T-cell (primary cell): ENCODE results near the gene GPT2. TPM values are rescaled to one million over a fixed set of nuclear protein-coding genes. Genes with fewer than 3 reads are reported as not detected.

ENCODE experiments used
- ATAC-seq, 4 experiments: fragments of 200-7000 bp in 3 of 4; fragments of 150-1000 bp in 1 of 4; cut with Tn5 transposase; replicated peaks in 1 of 4; 1 replicate in 3 of 4; 2 replicates in 1 of 4; pipeline ENCODE4 v1.10.0; 2021; ENCODE audit warnings: moderate library complexity in 3 of 4, mild to moderate bottlenecking in 2 of 4, moderate number of reproducible peaks in 1 of 4
- CTCF ChIA-PET, 2 donors: fragments of 300-600 bp; sonication (Branson Sonifier 250); formaldehyde crosslinking; loops; one replicate each; lab custom pipeline; 2022; ENCODE audit warnings: antibody characterized with exemption in 2 of 2; lab: Charles Lee
- POLR2A ChIA-PET, 2 donors: fragments of 300-600 bp; sonication (Branson Sonifier 250); formaldehyde crosslinking; loops; one replicate each; lab custom pipeline; 2022; ENCODE audit warnings: antibody characterized with exemption in 2 of 2; lab: Charles Lee
- DNase-seq, 35 experiments: peaks; one replicate each; pipeline versions ENCODE4 v3.0.0 to v3.0.0-alpha.2; 2013 to 2023
- H3K27ac ChIP-seq: one replicate; pipeline ENCODE4 v1.5.1; 2013; ENCODE audit warnings: low read length
- H3K27me3 ChIP-seq, 2 experiments: replicated peaks in 1 of 2; 1 replicate in 1 of 2; 2 replicates in 1 of 2; pipeline versions ENCODE4 v1.6.1 to v1.7.0; 2013; ENCODE audit warnings: low read length in 1 of 2, mixed read lengths in 1 of 2; ENCODE audit not compliant: control insufficient read depth in 2 of 2, insufficient read depth in 2 of 2; ENCODE audit errors: extremely low read depth in 1 of 2
- H3K36me3 ChIP-seq, 2 donors: 1 replicate in 1 of 2; 2 replicates in 1 of 2; pipeline versions ENCODE4 v1.6.1 to v1.7.0; 2013; ENCODE audit warnings: low read length in 1 of 2; ENCODE audit not compliant: control insufficient read depth in 2 of 2, insufficient read depth in 1 of 2; ENCODE audit errors: extremely low read depth in 1 of 2
- H3K4me1 ChIP-seq, 2 experiments: 1 replicate in 1 of 2; 2 replicates in 1 of 2; pipeline versions ENCODE4 v1.6.1 to v1.7.0; 2013; ENCODE audit warnings: low read length in 2 of 2, mixed read lengths in 1 of 2; ENCODE audit not compliant: insufficient read depth in 2 of 2, control insufficient read depth in 1 of 2; ENCODE audit errors: extremely low read depth in 1 of 2
- H3K4me3 ChIP-seq, 2 donors: 1 replicate in 1 of 2; 2 replicates in 1 of 2; pipeline versions ENCODE4 v1.5.1 to v1.7.0; 2013; ENCODE audit warnings: mild to moderate bottlenecking in 2 of 2, low read length in 1 of 2, moderate library complexity in 1 of 2; ENCODE audit not compliant: control insufficient read depth in 1 of 2; ENCODE audit errors: extremely low read depth in 1 of 2
- H3K9me3 ChIP-seq: 2 replicates; pipeline ENCODE4 v1.7.0; 2013
- H3K27ac Mint-ChIP-seq, 2 donors: one replicate each; pipeline ENCODE4 v1.8.0; 2020 to 2021; ENCODE audit warnings: mild to moderate bottlenecking in 2 of 2, mixed read lengths in 2 of 2
- H3K27me3 Mint-ChIP-seq, 2 donors: one replicate each; pipeline ENCODE4 v1.8.0; 2021 to 2022; ENCODE audit warnings: mixed read lengths in 2 of 2
- H3K36me3 Mint-ChIP-seq: one replicate; pipeline ENCODE4 v1.8.0; 2021; ENCODE audit warnings: mixed read lengths
- H3K4me1 Mint-ChIP-seq, 3 donors: one replicate each; pipeline ENCODE4 v1.8.0; 2020 to 2022; ENCODE audit warnings: mixed read lengths in 3 of 3, mild to moderate bottlenecking in 1 of 3
- H3K4me3 Mint-ChIP-seq, 3 donors: one replicate each; pipeline ENCODE4 v1.8.0; 2020 to 2022; ENCODE audit warnings: mild to moderate bottlenecking in 3 of 3, mixed read lengths in 3 of 3, moderate library complexity in 3 of 3
- H3K9me3 Mint-ChIP-seq, 3 donors: one replicate each; pipeline ENCODE4 v1.8.0; 2020 to 2022; ENCODE audit warnings: mixed read lengths in 3 of 3
- WGBS: methylation state at CpG from one replicate; pipeline ENCODE4 v1.1.5; 2013; ENCODE audit warnings: missing lambda C conversion rate; ENCODE audit not compliant: insufficient coverage; 5-methylcytosine and 5-hydroxymethylcytosine counted together
- total RNA-seq, 35 experiments: library from RNA in 6 of 35; stranded (reverse) in 6 of 35; fragments of 120-200 nt in 1 of 35; gene quantifications; one replicate each; pipeline versions ENCODE4 v1.2.1 to v1.2.4 and lab custom pipeline; 2013 to 2026

Gene GPT2
- total RNA-seq, 5 donors from 2014 or later (not counting 1 experiment from before 2014, with no cell fraction given), result 0.40 to 4.7 (median 2.1) TPM

- H3K36me3 Mint-ChIP-seq, result no peaks in the 10 kb centered on the region
- H3K27ac Mint-ChIP-seq, result no peak overlapping the region
- H3K9me3 ChIP-seq, result no peaks in the 10 kb centered on the region
- H3K4me3 Mint-ChIP-seq, result no peak overlapping the region
- WGBS, result 92% methylated on average over 9 of the region's 10 CpGs
- H3K4me1 Mint-ChIP-seq, result no peaks in the 10 kb centered on the region
- no peak overlapping the region for H3K27ac ChIP-seq
- POLR2A ChIA-PET, result no interaction called here
- no peak for DNase-seq
- no peaks in the 10 kb centered on the region for H3K4me1 ChIP-seq
- peaks cover 0 to 32% of the 10 kb centered on the region in 2 experiments for H3K27me3 ChIP-seq
- CTCF ChIA-PET, result no interaction called here
- no peak overlapping the region for H3K4me3 ChIP-seq
- ATAC-seq, result no peak
- peaks cover 0 to 6% (median 2%) of the 10 kb centered on the region in 3 donors for H3K9me3 Mint-ChIP-seq
- H3K36me3 ChIP-seq, result no peaks in the 10 kb centered on the region
- peaks cover 4 to 8% of the 10 kb centered on the region in 2 donors for H3K27me3 Mint-ChIP-seq
Observed at GRCh38 chr16:46844771-46845170, 39.4 kb upstream of the GPT2 start.

DNA sequence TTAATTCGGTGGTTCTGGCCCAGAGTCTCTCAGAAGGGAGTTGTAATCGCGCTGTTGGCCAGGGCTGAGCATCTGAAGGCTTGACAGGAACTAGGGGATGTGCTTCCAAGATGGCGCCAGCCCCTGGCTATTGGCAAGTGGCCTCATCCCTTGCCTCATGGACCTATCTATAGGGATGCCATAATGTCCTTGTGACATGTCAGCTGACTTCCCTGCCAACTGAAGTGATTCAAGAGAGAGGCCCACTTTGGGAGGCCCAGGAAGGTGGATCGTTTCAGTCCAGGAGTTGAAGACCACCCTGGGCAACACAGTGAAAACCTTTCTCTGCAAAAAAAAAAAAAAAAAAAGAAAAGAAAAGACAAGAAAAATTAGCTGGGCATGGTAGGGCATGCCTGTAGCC, 38.2 kb upstream of the GPT2 start:
- no peaks in the 10 kb centered on the region for H3K36me3 ChIP-seq
- no peaks in the 10 kb centered on the region for H3K4me1 ChIP-seq
- ATAC-seq (no peak), DNase-seq (no peak)
- Mint-ChIP-seq H3K9me3 (peaks cover 0 to 6% (median 2%) of the 10 kb centered on the region in 3 donors), H3K4me3 (no peak overlapping the region), H3K36me3 (no peaks in the 10 kb centered on the region), H3K4me1 (no peaks in the 10 kb centered on the region), H3K27ac (no peak overlapping the region), H3K27me3 (peaks cover 4 to 8% of the 10 kb centered on the region in 2 donors)
- H3K9me3 ChIP-seq, result no peaks in the 10 kb centered on the region
- POLR2A ChIA-PET, result interaction anchor here in 1 of 2 donors (0.7 kb wide), 1 partner anchor 73 kb away, joined by 12 read pairs; no protein-coding TSS in a partner anchor
- no peak overlapping the region for H3K4me3 ChIP-seq
- H3K27ac ChIP-seq, result no peak overlapping the region
- peaks cover 0 to 32% of the 10 kb centered on the region in 2 experiments for H3K27me3 ChIP-seq
- CTCF ChIA-PET, result interaction anchor here in 1 of 2 donors (0.6 kb wide), 1 partner anchor 57 kb away, joined by 3 read pairs; no protein-coding TSS in a partner anchor
- 89% methylated on average over 4 of the region's 5 CpGs for WGBS

DNA sequence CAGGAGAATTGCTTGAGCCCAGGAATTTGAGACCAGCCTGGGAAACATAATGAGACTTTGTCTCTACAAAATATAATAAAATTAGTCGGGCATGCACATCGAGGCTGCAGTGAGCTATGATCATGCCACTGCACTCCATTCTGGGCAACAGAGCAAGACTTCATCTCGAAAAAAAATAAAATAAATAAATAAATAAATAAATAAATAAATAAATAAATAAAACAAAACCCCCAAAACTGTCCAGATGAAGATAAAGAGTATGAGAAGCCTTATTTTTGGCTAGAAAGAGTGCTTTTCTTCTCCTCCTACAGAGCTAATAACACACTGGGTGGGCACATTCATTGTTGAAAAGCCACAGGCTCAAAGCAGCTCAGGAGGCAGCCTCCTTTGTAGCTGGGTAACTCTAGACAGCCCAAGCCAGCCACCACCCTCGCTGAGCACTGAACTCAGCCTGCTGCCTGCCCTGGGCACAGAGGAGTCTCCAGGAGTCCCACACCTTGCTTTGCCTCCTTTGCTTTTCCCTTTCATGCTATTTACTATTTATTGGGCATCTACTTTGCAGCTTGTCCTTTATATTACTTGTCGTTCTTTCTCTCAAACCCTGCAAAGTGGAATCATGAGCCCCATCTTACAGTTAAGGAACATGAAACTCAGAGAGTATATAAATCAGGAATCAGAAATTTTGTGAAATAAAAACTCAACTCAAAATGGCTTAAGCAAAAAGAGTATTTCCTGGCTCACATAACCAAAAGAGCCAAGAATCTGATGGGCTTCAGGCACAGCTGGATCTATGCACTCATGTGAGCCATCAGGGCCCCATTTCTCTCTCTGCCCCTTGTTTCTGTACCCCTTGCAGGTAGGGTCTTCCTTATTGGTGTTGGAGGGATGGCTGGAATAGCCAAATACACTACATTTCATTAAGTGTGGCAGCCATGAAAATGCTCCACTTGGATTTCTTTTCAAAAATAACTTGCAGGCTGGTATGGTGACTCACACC, 35.1 kb upstream of the GPT2 start:
- ATAC-seq, result no peak
- Histone ChIP-seq H3K36me3 (no peaks in the 10 kb centered on the region), H3K27ac (no peak overlapping the region), H3K9me3 (no peaks in the 10 kb centered on the region), H3K27me3 (peaks cover 0 to 26% of the 10 kb centered on the region in 2 experiments), H3K4me1 (no peaks in the 10 kb centered on the region), H3K4me3 (no peak overlapping the region)
- H3K36me3 Mint-ChIP-seq, result no peaks in the 10 kb centered on the region
- no CpG with 5 or more reads among the region's 5 CpGs for WGBS
- H3K27me3 Mint-ChIP-seq, result peaks cover 4 to 8% of the 10 kb centered on the region in 2 donors
- H3K4me1 Mint-ChIP-seq, result no peaks in the 10 kb centered on the region
- no peak overlapping the region for H3K4me3 Mint-ChIP-seq
- H3K9me3 Mint-ChIP-seq, result no peaks in the 10 kb centered on the region
- H3K27ac Mint-ChIP-seq, result no peak overlapping the region
- no peak for DNase-seq
- CTCF ChIA-PET, result no interaction called here
- POLR2A ChIA-PET, result no interaction called here

DNA sequence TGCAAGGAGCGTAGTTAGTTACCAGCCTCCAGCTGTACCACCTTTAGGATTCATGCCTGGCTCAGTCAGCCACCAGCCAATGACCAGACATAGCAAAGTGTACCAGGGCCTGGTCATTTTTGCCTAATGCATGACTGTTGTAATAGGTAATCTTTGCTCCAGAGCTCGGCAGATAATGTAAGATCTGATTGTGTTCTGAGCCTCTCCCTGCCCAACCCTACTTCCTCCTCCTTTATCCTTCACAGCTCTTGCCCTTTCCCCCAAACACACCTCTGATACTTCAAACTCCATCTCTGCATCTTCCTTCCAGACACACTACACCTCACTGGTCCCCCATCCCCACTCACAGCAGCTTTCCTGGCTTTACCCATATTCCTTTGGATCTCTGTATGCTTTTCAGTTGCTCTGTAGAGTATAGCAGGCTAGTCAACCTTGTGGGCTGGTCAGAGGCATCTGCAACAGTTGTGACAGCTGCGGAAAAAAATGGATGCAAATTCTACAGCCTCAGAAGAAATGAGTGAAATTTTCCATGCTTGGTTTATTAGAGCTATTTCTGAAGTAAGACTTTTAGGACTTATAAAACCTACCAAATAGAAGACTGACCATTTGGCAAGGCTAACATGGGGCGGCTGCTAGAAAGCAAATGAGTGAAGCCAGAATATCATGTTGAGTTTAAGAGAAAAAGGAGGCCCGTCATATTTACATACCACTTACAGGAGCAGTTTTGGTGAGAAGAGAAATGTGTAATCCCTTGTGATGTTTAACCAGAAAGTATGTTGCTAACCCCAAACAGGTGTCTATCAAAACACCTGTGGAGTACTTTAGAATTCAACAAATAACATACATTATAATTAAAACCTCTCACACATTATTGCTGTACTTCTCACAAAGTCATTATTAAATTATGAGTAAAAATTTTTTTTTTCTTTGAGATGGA, 33.3 kb upstream of the GPT2 start:
- ChIA-PET CTCF (no interaction called here), POLR2A (no interaction called here)
- Histone ChIP-seq H3K27me3 (peaks cover 0 to 10% of the 10 kb centered on the region in 2 experiments), H3K36me3 (no peaks in the 10 kb centered on the region), H3K9me3 (no peaks in the 10 kb centered on the region), H3K27ac (no peak overlapping the region), H3K4me3 (no peak overlapping the region), H3K4me1 (no peaks in the 10 kb centered on the region)
- H3K9me3 Mint-ChIP-seq, result no peaks in the 10 kb centered on the region
- peaks cover 2 to 4% of the 10 kb centered on the region in 2 donors for H3K27me3 Mint-ChIP-seq
- ATAC-seq, result no peak
- H3K4me1 Mint-ChIP-seq, result no peaks in the 10 kb centered on the region
- H3K36me3 Mint-ChIP-seq, result no peaks in the 10 kb centered on the region
- H3K27ac Mint-ChIP-seq, result no peak overlapping the region
- WGBS, result 83% methylated on average over 1 of the region's 5 CpGs
- DNase-seq, result no peak
- H3K4me3 Mint-ChIP-seq, result no peak overlapping the region

- H3K27me3 ChIP-seq, result peaks cover 0 to under 1% of the 10 kb centered on the region in 2 experiments
- Mint-ChIP-seq H3K36me3 (no peaks in the 10 kb centered on the region), H3K9me3 (no peaks in the 10 kb centered on the region), H3K27ac (no peak overlapping the region), H3K4me1 (no peaks in the 10 kb centered on the region), H3K4me3 (no peak overlapping the region), H3K27me3 (peaks cover 0 to 4% of the 10 kb centered on the region in 2 donors)
- no peak overlapping the region for H3K27ac ChIP-seq
- no peaks in the 10 kb centered on the region for H3K4me1 ChIP-seq
- ATAC-seq, result no peak
- H3K36me3 ChIP-seq, result no peaks in the 10 kb centered on the region
- WGBS, result 100% methylated on average over 1 of the region's 3 CpGs
- no peak for DNase-seq
- CTCF ChIA-PET, result interaction anchor here (0.6 to 0.7 kb wide), 2 partner anchors 57 to 64 kb away, joined by 3 read pairs; no protein-coding TSS in a partner anchor
- H3K9me3 ChIP-seq, result no peaks in the 10 kb centered on the region
- POLR2A ChIA-PET, result no interaction called here
- H3K4me3 ChIP-seq, result no peak overlapping the region
Observed at GRCh38 chr16:46852130-46852529, 32.0 kb upstream of the GPT2 start.
